ENCODE results near the gene CHAF1A. TPM values are rescaled to one million over a fixed set of nuclear protein-coding genes. Genes with fewer than 3 reads are reported as not detected.
A peak's percentile ranks its signal among the peaks of the same experiment; 100 is the strongest.

The CHAF1A gene
- total and polyA plus RNA-seq, 5 experiments from 2014 or later = 1.7 to 10.9 (median 2.4) TPM

GRCh38 chr19:4449022-4449638, 46.7 kb downstream of the CHAF1A start:
- H3K27ac Mint-ChIP-seq = no peak overlapping the region
- H3K9me3 Mint-ChIP-seq = no peaks in the 10 kb centered on the region
- DNase-seq (no peak), ATAC-seq (no peak)
- H3K36me3 Mint-ChIP-seq = peaks cover 0 to 60% (median 12%) of the 10 kb centered on the region in 3 donors
- no peaks in the 10 kb centered on the region for H3K4me1 Mint-ChIP-seq
- H3K27me3 Mint-ChIP-seq = no peaks in the 10 kb centered on the region
- POLR2A ChIA-PET = interaction anchor here (0.6 to 0.9 kb wide), 2 partner anchors 14 to 29 kb away, joined by 3 read pairs; no protein-coding TSS in a partner anchor
- no peak overlapping the region for H3K4me3 Mint-ChIP-seq

GRCh38 chr19:4449639-4450028, 47.2 kb downstream of the CHAF1A start:
- H3K27ac Mint-ChIP-seq = no peak overlapping the region
- no peaks in the 10 kb centered on the region for H3K27me3 Mint-ChIP-seq
- no peaks in the 10 kb centered on the region for H3K4me1 Mint-ChIP-seq
- DNase-seq (no peak), ATAC-seq (no peak)
- no peak overlapping the region for H3K4me3 Mint-ChIP-seq
- H3K36me3 Mint-ChIP-seq = peaks cover 0 to 56% (median 12%) of the 10 kb centered on the region in 3 donors
- POLR2A ChIA-PET = interaction anchor here (0.6 to 0.9 kb wide), 3 partner anchors 14 to 262 kb away, joined by 3 to 8 read pairs (median 3); no protein-coding TSS in a partner anchor
- H3K9me3 Mint-ChIP-seq = no peaks in the 10 kb centered on the region

- ATAC-seq (no peak), DNase-seq (peak in 1 of 10 donors; percentile 57)
- peak overlapping the region in 2 of 10 donors; percentile 33 to 53 for H3K27ac Mint-ChIP-seq
- no peaks in the 10 kb centered on the region for H3K27me3 Mint-ChIP-seq
- no peaks in the 10 kb centered on the region for H3K9me3 Mint-ChIP-seq
- POLR2A ChIA-PET = interaction anchor here (0.7 kb wide), 3 partner anchors 19 to 849 kb away, joined by 3 read pairs; partner anchors contain the start of gene HDGFL2
- no peak overlapping the region for H3K4me3 Mint-ChIP-seq
- H3K4me1 Mint-ChIP-seq = peaks cover 11 to 22% (median 13%) of the 10 kb centered on the region in 4 donors
- peaks cover 0 to 50% (median 11%) of the 10 kb centered on the region in 3 donors for H3K36me3 Mint-ChIP-seq
These were observed 50.0 kb downstream of the CHAF1A start for GRCh38 chr19:4452230-4452990.

- H3K27ac Mint-ChIP-seq = peak overlapping the region in 1 of 10 donors; percentile 59
- peak in 1 of 10 donors; percentile 56 for DNase-seq
- peaks cover 0 to 46% (median 8%) of the 10 kb centered on the region in 3 donors for H3K36me3 Mint-ChIP-seq
- peaks cover 0 to 1% (median 0%) of the 10 kb centered on the region in 5 donors for H3K27me3 Mint-ChIP-seq
- H3K4me3 Mint-ChIP-seq = no peak overlapping the region
- POLR2A ChIA-PET = interaction anchor here (0.7 to 0.8 kb wide), 3 partner anchors 18 to 51 kb away, joined by 3 read pairs; partner anchors contain the start of genes CHAF1A and HDGFL2
- H3K9me3 Mint-ChIP-seq = no peaks in the 10 kb centered on the region
- ATAC-seq = no peak
- H3K4me1 Mint-ChIP-seq = peaks cover 14 to 26% (median 15%) of the 10 kb centered on the region in 4 donors
These were observed 51.1 kb downstream of the CHAF1A start for GRCh38 chr19:4453232-4454179.

GRCh38 chr19:4454747-4455718, 52.6 kb downstream of the CHAF1A start:
- H3K4me3 Mint-ChIP-seq = peak overlapping the region in 8 of 10 donors; percentile 19 to 90 (median 44)
- peaks cover 14 to 26% (median 15%) of the 10 kb centered on the region in 4 donors for H3K4me1 Mint-ChIP-seq
- POLR2A ChIA-PET = interaction anchor here (0.8 to 1.1 kb wide), 4 partner anchors 16 to 216 kb away, joined by 3 to 6 read pairs (median 4); partner anchors contain the start of genes CHAF1A and HDGFL2
- DNase-seq (peak in 1 of 10 donors; percentile 24), ATAC-seq (no peak)
- peaks cover 0 to 33% (median 2%) of the 10 kb centered on the region in 3 donors for H3K36me3 Mint-ChIP-seq
- H3K27ac Mint-ChIP-seq = peak overlapping the region in 6 of 10 donors; percentile 42 to 73 (median 43)
- H3K9me3 Mint-ChIP-seq = no peaks in the 10 kb centered on the region
- H3K27me3 Mint-ChIP-seq = peaks cover 0 to 1% (median 0%) of the 10 kb centered on the region in 5 donors

GRCh38 chr19:4455719-4456475, 53.5 kb downstream of the CHAF1A start:
- ATAC-seq (no peak), DNase-seq (no peak)
- peaks cover 0 to 25% (median under 1%) of the 10 kb centered on the region in 3 donors for H3K36me3 Mint-ChIP-seq
- POLR2A ChIA-PET = interaction anchor here (1.1 to 3.9 kb wide), 3 partner anchors 16 to 215 kb away, joined by 5 to 50 read pairs (median 6); partner anchors contain the start of gene HDGFL2
- H3K9me3 Mint-ChIP-seq = no peaks in the 10 kb centered on the region
- H3K27me3 Mint-ChIP-seq = peaks cover 0 to 1% (median 0%) of the 10 kb centered on the region in 5 donors
- H3K4me1 Mint-ChIP-seq = peaks cover 14 to 26% (median 15%) of the 10 kb centered on the region in 4 donors
- peak overlapping the region; percentile 82 to 93 (median 88) for H3K4me3 Mint-ChIP-seq
- H3K27ac Mint-ChIP-seq = peak overlapping the region; percentile 85 to 96 (median 94)

GRCh38 chr19:4456476-4456842, 54.0 kb downstream of the CHAF1A start:
- ATAC-seq (no peak), DNase-seq (no peak)
- H3K27me3 Mint-ChIP-seq = peaks cover 0 to 1% (median 0%) of the 10 kb centered on the region in 5 donors
- peak overlapping the region; percentile 82 to 93 (median 88) for H3K4me3 Mint-ChIP-seq
- peaks cover 14 to 26% (median 15%) of the 10 kb centered on the region in 4 donors for H3K4me1 Mint-ChIP-seq
- H3K9me3 Mint-ChIP-seq = no peaks in the 10 kb centered on the region
- POLR2A ChIA-PET = interaction anchor here (0.5 to 3.9 kb wide), 4 partner anchors 15 to 214 kb away, joined by 4 to 50 read pairs (median 5); partner anchors contain the start of genes HDGFL2 and YJU2
- H3K36me3 Mint-ChIP-seq = peaks cover 0 to 21% (median 0%) of the 10 kb centered on the region in 3 donors
- peak overlapping the region; percentile 85 to 96 (median 94) for H3K27ac Mint-ChIP-seq

GRCh38 chr19:4456843-4457653, 54.6 kb downstream of the CHAF1A start:
- Mint-ChIP-seq H3K4me3 (peak overlapping the region; percentile 82 to 96 (median 92)), H3K9me3 (no peaks in the 10 kb centered on the region), H3K27ac (peak overlapping the region; percentile 85 to 96 (median 94)), H3K4me1 (peaks cover 14 to 26% (median 15%) of the 10 kb centered on the region in 4 donors), H3K36me3 (peaks cover 0 to 15% (median 0%) of the 10 kb centered on the region in 3 donors), H3K27me3 (peaks cover 0 to 1% (median 0%) of the 10 kb centered on the region in 5 donors)
- POLR2A ChIA-PET = interaction anchor here (0.5 to 3.9 kb wide), 6 partner anchors 15 to 210 kb away, joined by 3 to 50 read pairs (median 4); partner anchors contain the start of genes HDGFL2 and YJU2
- DNase-seq (peak in 6 of 10 donors; percentile 29 to 62 (median 42)), ATAC-seq (peak; percentile 44 to 55)

- peak within 1 kb of the TSS; percentile 82 to 96 (median 92) for H3K4me3 Mint-ChIP-seq
- POLR2A ChIA-PET = interaction anchor here (0.6 to 3.9 kb wide), 5 partner anchors 14 to 211 kb away, joined by 3 to 50 read pairs (median 4); partner anchors contain the start of genes HDGFL2 and YJU2
These were observed 55.4 kb downstream of the CHAF1A start, which contains the start of gene UBXN6 for GRCh38 chr19:4457654-4458395. UBXN6 (minus strand) TSS chr19:4457794; CDS start chr19:4457697, 97 bp downstream.

More at GRCh38 chr19:4457654-4458395, 55.4 kb downstream of the CHAF1A start, which contains the start of gene UBXN6:
- ATAC-seq (peak; percentile 91 to 98), DNase-seq (peak; percentile 94 to 99 (median 98))
- Mint-ChIP-seq H3K27me3 (peaks cover 0 to 1% (median 0%) of the 10 kb centered on the region in 5 donors), H3K27ac (peak within 1 kb of the TSS; percentile 89 to 98 (median 94)), H3K4me1 (peaks cover 14 to 26% (median 15%) of the 10 kb centered on the region in 4 donors), H3K36me3 (peaks cover 0 to 9% (median 0%) of the 10 kb centered on the region in 3 donors), H3K9me3 (no peaks in the 10 kb centered on the region)
